SK-N-SH treated with all-trans-retinoic acid at 6 μM for 48 hours (cell line): ENCODE results near the gene CFAP97.

Experiments
- ATAC-seq: fragments of 200-7000 bp; cut with Tn5 transposase; 3 replicates; pipeline ENCODE4 v1.9.1; 2020; ENCODE audit warnings: mild to moderate bottlenecking, moderate library complexity
- ARNTL ChIP-seq: fragments of 450-650 bp; formaldehyde crosslinking; IDR thresholded peaks from 2 replicates; pipeline ENCODE4 v1.5.0; 2020; ENCODE audit warnings: low read depth, mild to moderate bottlenecking, moderate library complexity, borderline replicate concordance
- BACH2 ChIP-seq: fragments of 250-450 bp; sonication (Bioruptor Pico); IDR thresholded peaks from 2 replicates; pipeline ENCODE4 v1.9.0; 2021; ENCODE audit warnings: mild to moderate bottlenecking, borderline replicate concordance
- CSDC2 ChIP-seq: fragments of 250-450 bp; sonication (Bioruptor Pico); IDR thresholded peaks from 2 replicates; pipeline ENCODE4 v1.5.0; 2020; ENCODE audit warnings: mild to moderate bottlenecking, moderate library complexity
- ESRRG ChIP-seq: fragments of 250-450 bp; sonication (Bioruptor Pico); IDR thresholded peaks from 2 replicates; pipeline ENCODE4 v1.6.1; 2021; ENCODE audit warnings: mild to moderate bottlenecking
- GLIS3 ChIP-seq: fragments of 250-450 bp; sonication (Bioruptor Pico); IDR thresholded peaks from 2 replicates; pipeline ENCODE4 v1.5.0; 2020; ENCODE audit warnings: mild to moderate bottlenecking, moderate library complexity
- ISL1 ChIP-seq: fragments of 250-450 bp; sonication (Bioruptor Pico); IDR thresholded peaks from 2 replicates; pipeline ENCODE4 v2.1.2; 2022; ENCODE audit warnings: mild to moderate bottlenecking, moderate library complexity
- OSR1 ChIP-seq: fragments of 250-450 bp; sonication (Bioruptor Pico); IDR thresholded peaks from 2 replicates; pipeline ENCODE4 v1.8.0; 2022; ENCODE audit warnings: moderate library complexity, mild to moderate bottlenecking, inconsistent platforms
- PPARA ChIP-seq: fragments of 250-450 bp; sonication (Bioruptor Pico); IDR thresholded peaks from 2 replicates; pipeline ENCODE4 v1.5.0; 2020; ENCODE audit warnings: mild to moderate bottlenecking, borderline replicate concordance
- RARB ChIP-seq: fragments of 250-450 bp; sonication (Bioruptor Pico); IDR thresholded peaks from 2 replicates; pipeline ENCODE4 v1.8.0; 2021; ENCODE audit warnings: mild to moderate bottlenecking, moderate library complexity
- SNAI2 ChIP-seq: fragments of 250-450 bp; sonication (Bioruptor Pico); IDR thresholded peaks from 2 replicates; pipeline ENCODE4 v1.5.0; 2020; ENCODE audit warnings: mild to moderate bottlenecking, moderate library complexity
- TCF4 ChIP-seq: fragments of 250-450 bp; sonication (Bioruptor Pico); IDR thresholded peaks from 2 replicates; pipeline ENCODE4 v1.8.0; 2021; ENCODE audit warnings: mild to moderate bottlenecking, moderate library complexity, borderline replicate concordance
- TOX ChIP-seq: fragments of 250-450 bp; sonication (Bioruptor Pico); IDR thresholded peaks from 2 replicates; pipeline ENCODE4 v1.8.0; 2021; ENCODE audit warnings: mild to moderate bottlenecking, moderate library complexity, borderline replicate concordance
- ZC3H10 ChIP-seq: fragments of 250-450 bp; sonication (Bioruptor Pico); IDR thresholded peaks from 2 replicates; pipeline ENCODE4 v1.5.1; 2021; ENCODE audit warnings: mild to moderate bottlenecking, moderate library complexity
- ZFP3 ChIP-seq: fragments of 250-450 bp; sonication (Bioruptor Pico); IDR thresholded peaks from 2 replicates; pipeline ENCODE4 v1.5.0; 2020; ENCODE audit warnings: mild to moderate bottlenecking, moderate library complexity
- ZFP30 ChIP-seq: fragments of 450-650 bp; formaldehyde crosslinking; IDR thresholded peaks from 2 replicates; pipeline ENCODE4 v1.5.0; 2022; ENCODE audit warnings: mild to moderate bottlenecking, moderate library complexity
- ZNF565 ChIP-seq: fragments of 450-650 bp; formaldehyde crosslinking; conservative IDR thresholded peaks from 2 replicates; pipeline ENCODE4 v1.5.0; 2020; ENCODE audit warnings: low read depth, mild to moderate bottlenecking, moderate library complexity
- ZNF70 ChIP-seq: fragments of 450-650 bp; formaldehyde crosslinking; IDR thresholded peaks from 2 replicates; pipeline ENCODE4 v1.5.0; 2020; ENCODE audit warnings: mild to moderate bottlenecking, moderate library complexity
- ZNF8 ChIP-seq: fragments of 450-650 bp; formaldehyde crosslinking; IDR thresholded peaks from 2 replicates; pipeline ENCODE4 v1.5.0; 2020; ENCODE audit warnings: mild to moderate bottlenecking, moderate library complexity
- TF ChIP-seq, protein P1 (sequence below): fragments of 250-450 bp; sonication (Bioruptor Pico); IDR thresholded peaks from 2 replicates; pipeline ENCODE4 v1.8.0; 2020; ENCODE audit warnings: mild to moderate bottlenecking, moderate library complexity, borderline replicate concordance
- TF ChIP-seq, protein P2 (sequence below): fragments of 250-450 bp; sonication (Bioruptor Pico); IDR thresholded peaks from 2 replicates; pipeline ENCODE4 v1.5.0; 2020; ENCODE audit warnings: mild to moderate bottlenecking, moderate library complexity

The CFAP97 gene

DNA sequence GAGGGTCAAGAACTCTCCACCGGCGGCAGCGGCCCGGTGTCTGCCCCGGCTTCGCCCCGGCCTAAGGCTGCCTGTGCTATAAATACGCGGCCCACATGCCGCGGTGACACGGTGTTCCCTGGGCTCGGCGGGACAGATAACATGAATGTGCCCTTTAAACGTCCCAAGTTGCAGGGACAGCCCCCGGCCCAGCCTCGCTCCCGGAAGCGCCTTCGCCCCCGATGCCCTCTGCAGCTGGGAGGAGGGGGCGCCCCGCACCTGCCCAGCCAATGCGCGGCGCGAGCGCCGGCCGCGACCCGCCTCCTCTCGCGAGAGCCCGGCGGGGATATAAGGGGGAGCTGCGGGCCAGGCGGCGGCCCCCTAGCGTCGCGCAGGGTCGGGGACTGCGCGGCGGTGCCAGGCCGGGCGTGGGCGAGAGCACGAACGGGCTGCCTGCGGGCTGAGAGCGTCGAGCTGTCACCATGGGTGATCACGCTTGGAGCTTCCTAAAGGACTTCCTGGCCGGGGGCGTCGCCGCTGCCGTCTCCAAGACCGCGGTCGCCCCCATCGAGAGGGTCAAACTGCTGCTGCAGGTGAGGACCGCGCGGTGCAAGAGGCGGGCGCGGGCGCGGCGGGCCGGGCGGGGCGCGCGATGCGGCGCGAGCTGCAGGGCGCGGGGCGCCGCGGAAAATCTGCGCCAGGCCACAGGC lies 60.7 kb downstream of the CFAP97 start, which contains the start of gene SLC25A4:
Gene SLC25A4, plus strand, starts transcription at position 355 of the 689 bp plus-strand sequence. Its CDS starts 107 bp downstream, at position 462.
- no peak for TF ChIP-seq TOX (CRISPR knock-in tag)
- 0 out of 2 replicates have a peak, but pooled peaks have one; percentile 7 for TF ChIP-seq ESRRG (CRISPR knock-in tag)
- 0 out of 2 replicates have a peak, but pooled peaks have one; percentile 13 for TF ChIP-seq ZFP30 (CRISPR knock-in tag)
- TF ChIP-seq PPARA (CRISPR knock-in tag): no peak
- TF ChIP-seq ZFP3 (CRISPR knock-in tag): peak; percentile 48; the same call in 1 of the 2 replicates
- ATAC-seq: peak; percentile 97

DNA sequence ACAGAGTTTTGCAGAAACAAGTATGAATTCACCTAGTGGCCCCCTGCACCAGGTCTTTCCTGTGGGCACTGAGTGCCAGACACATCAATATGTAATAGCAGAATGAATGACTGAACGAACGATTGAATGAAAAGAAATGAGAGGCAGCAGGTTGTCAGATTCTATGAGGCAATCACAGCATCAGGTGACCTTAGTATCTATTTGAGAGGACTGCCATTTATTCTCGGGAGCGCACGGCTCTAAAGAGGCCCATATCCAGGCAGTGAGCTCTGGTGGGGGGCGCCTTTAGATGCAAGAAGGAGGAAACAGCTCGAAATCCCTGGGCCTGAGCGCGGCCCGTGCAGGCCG lies 61.3 kb downstream of the CFAP97 start:
- TF ChIP-seq ARNTL (CRISPR knock-in tag) (no peak), ZNF565 (CRISPR knock-in tag) (no peak), ESRRG (CRISPR knock-in tag) (no peak), ZC3H10 (CRISPR knock-in tag) (no peak)
- no peak for ATAC-seq

DNA sequence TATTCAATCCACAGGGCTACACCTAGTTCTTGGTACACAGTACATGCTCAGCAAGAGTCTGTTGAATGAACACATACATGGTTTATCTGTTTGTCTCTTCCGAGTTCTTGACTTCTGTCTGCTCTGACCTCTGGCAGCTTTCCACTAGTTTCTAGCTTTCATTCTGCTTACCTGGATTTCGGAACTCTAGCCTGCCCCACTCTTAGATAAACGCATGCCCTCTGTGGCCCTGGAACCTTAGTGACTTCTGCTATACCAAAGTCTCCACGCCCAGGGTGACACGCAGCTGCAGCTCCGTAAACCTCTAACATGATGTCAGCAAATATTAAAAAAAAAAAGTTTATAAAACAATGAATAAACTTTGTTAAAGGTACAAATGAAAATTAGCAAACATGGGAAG lies 62.0 kb downstream of the CFAP97 start:
- no peak for ATAC-seq
- no peak for TF ChIP-seq ZFP30 (CRISPR knock-in tag)
- TF ChIP-seq, all 23 proteins: peak for 0

DNA sequence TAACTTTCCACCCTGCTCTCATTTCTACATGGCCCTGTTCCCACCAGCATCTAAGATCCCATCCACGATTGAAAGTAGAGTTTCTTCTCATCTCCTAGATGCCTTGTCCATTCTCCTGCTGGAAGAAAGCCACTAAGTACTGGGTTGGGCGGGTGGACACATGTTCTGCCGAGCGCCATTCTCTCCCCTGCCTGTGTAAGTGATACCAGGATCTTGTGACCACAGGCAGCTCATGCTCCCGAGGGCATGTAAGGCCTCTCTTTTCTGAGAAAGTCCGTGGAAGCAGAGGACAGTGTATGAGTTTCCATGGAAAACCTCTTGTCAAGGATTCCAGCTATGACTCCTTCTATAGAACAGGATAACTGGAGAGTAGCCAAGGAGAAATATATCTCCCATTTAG lies 64.1 kb downstream of the CFAP97 start:
- TF ChIP-seq TCF4 (CRISPR knock-in tag): no peak
- no peak for TF ChIP-seq PPARA (CRISPR knock-in tag)
- TF ChIP-seq ARNTL (CRISPR knock-in tag): no peak
- no peak for TF ChIP-seq RARB (CRISPR knock-in tag)
- no peak for TF ChIP-seq CSDC2
- no peak for TF ChIP-seq ZC3H10 (CRISPR knock-in tag)
- no peak for TF ChIP-seq GLIS3 (CRISPR knock-in tag)
- no peak for ATAC-seq

DNA sequence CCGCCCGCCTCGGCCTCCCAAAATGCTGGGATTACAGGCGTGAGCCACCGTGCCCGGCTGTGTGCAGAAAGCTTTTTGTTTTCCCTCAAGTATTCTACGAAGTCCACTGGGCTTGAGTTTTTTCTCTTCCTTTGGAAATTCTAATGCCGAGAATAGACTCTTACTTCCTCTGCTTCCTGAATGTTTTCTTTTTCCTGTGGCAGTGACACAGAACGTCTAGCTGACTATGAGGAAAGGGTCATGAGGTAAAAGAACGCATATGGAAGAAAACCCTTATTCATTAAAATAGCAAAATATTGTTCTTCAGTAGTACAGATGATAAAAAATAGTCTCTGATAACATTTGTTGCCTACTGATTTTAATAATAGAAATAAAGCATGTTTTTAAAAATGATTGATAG lies 65.6 kb downstream of the CFAP97 start:
- no peak for TF ChIP-seq CSDC2
- no peak for TF ChIP-seq ISL1 (CRISPR knock-in tag)
- no peak for TF ChIP-seq ZNF8 (CRISPR knock-in tag)
- TF ChIP-seq BACH2 (CRISPR knock-in tag): no peak
- TF ChIP-seq TCF4 (CRISPR knock-in tag): no peak
- TF ChIP-seq, protein P1, sequence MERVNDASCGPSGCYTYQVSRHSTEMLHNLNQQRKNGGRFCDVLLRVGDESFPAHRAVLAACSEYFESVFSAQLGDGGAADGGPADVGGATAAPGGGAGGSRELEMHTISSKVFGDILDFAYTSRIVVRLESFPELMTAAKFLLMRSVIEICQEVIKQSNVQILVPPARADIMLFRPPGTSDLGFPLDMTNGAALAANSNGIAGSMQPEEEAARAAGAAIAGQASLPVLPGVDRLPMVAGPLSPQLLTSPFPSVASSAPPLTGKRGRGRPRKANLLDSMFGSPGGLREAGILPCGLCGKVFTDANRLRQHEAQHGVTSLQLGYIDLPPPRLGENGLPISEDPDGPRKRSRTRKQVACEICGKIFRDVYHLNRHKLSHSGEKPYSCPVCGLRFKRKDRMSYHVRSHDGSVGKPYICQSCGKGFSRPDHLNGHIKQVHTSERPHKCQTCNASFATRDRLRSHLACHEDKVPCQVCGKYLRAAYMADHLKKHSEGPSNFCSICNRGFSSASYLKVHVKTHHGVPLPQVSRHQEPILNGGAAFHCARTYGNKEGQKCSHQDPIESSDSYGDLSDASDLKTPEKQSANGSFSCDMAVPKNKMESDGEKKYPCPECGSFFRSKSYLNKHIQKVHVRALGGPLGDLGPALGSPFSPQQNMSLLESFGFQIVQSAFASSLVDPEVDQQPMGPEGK (CRISPR knock-in tag): no peak
- TF ChIP-seq ZFP3 (CRISPR knock-in tag): no peak
- TF ChIP-seq ARNTL (CRISPR knock-in tag): no peak
- TF ChIP-seq OSR1: no peak
- no peak for TF ChIP-seq SNAI2 (CRISPR knock-in tag)
- TF ChIP-seq PPARA (CRISPR knock-in tag): no peak
- no peak for TF ChIP-seq ZNF70
- TF ChIP-seq ZFP30 (CRISPR knock-in tag): no peak
- no peak for TF ChIP-seq ESRRG (CRISPR knock-in tag)
- TF ChIP-seq ZNF565 (CRISPR knock-in tag): no peak
- no peak for ATAC-seq

DNA sequence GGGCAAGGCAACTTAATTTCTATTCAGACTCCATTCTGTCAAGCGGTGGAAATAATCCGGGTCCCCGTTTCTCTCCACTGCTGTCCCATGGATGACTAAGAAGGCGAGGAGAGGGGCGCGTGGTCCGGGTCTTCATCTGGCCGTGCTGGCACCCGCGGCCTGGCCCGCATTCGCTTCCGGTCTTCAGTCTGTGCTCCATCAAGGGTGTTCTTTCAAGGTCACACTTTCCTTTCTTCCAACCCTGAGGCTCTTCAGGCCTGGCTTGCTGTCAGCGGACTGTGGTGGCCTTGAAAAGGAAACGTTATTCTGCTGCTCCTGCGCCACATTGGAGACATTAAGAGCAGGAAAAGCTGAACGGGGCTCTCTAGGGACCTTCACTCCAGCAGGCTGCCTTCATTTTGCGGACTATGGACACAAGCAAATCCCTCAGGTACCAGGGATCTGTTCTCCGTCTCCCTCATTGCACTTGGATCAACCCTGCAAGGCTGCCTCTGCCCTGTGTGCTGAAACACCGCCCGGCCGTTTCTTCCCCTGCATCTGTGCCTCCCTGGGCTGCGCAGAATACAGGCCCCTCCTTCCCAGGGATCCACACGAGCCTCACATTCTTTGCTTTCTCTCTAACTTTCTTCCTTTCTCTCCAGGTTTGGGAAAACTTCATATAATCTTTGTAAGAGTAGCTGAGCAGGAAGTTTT lies 66.4 kb downstream of the CFAP97 start:
- TF ChIP-seq ARNTL (CRISPR knock-in tag) (no peak), ZNF565 (CRISPR knock-in tag) (no peak), ZNF8 (CRISPR knock-in tag) (no peak)
- TF ChIP-seq, protein P2, sequence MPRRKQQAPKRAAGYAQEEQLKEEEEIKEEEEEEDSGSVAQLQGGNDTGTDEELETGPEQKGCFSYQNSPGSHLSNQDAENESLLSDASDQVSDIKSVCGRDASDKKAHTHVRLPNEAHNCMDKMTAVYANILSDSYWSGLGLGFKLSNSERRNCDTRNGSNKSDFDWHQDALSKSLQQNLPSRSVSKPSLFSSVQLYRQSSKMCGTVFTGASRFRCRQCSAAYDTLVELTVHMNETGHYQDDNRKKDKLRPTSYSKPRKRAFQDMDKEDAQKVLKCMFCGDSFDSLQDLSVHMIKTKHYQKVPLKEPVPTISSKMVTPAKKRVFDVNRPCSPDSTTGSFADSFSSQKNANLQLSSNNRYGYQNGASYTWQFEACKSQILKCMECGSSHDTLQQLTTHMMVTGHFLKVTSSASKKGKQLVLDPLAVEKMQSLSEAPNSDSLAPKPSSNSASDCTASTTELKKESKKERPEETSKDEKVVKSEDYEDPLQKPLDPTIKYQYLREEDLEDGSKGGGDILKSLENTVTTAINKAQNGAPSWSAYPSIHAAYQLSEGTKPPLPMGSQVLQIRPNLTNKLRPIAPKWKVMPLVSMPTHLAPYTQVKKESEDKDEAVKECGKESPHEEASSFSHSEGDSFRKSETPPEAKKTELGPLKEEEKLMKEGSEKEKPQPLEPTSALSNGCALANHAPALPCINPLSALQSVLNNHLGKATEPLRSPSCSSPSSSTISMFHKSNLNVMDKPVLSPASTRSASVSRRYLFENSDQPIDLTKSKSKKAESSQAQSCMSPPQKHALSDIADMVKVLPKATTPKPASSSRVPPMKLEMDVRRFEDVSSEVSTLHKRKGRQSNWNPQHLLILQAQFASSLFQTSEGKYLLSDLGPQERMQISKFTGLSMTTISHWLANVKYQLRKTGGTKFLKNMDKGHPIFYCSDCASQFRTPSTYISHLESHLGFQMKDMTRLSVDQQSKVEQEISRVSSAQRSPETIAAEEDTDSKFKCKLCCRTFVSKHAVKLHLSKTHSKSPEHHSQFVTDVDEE (CRISPR knock-in tag): no peak
- TF ChIP-seq, all 23 proteins: peak for 0
- ATAC-seq: no peak
